Neutrophil (primary cell): Measurements from ENCODE around the gene OSBPL3.

Source experiments
- H3K27ac ChIP-seq: fragments of 200-600 bp; sonication (generic); 2 replicates; pipeline ENCODE4 v1.5.1; 2016; ENCODE audit warnings: mild to moderate bottlenecking, moderate library complexity
- H3K27me3 ChIP-seq: fragments of 200-600 bp; sonication (generic); 2 replicates; pipeline ENCODE4 v1.6.0; 2016; ENCODE audit warnings: mild to moderate bottlenecking
- H3K36me3 ChIP-seq: fragments of 200-600 bp; sonication (generic); 2 replicates; pipeline ENCODE4 v1.5.1; 2017
- H3K4me1 ChIP-seq, 2 experiments: fragments of 200-600 bp in 1 of 2; sonication (generic) in 1 of 2; 1 replicate in 1 of 2; 2 replicates in 1 of 2; pipeline versions ENCODE4 v1.5.1 to v1.6.1; 2013 to 2016; ENCODE audit warnings: low read depth in 1 of 2, low read length in 1 of 2, mild to moderate bottlenecking in 1 of 2, moderate library complexity in 1 of 2; ENCODE audit not compliant: control insufficient read depth in 1 of 2, insufficient read depth in 1 of 2
- H3K4me3 ChIP-seq, 2 experiments: fragments of 200-600 bp in 1 of 2; sonication (generic) in 1 of 2; 1 replicate in 1 of 2; 2 replicates in 1 of 2; pipeline ENCODE4 v1.5.1; 2013 to 2016; ENCODE audit warnings: low read depth in 1 of 2, low read length in 1 of 2, mild to moderate bottlenecking in 1 of 2, moderate library complexity in 1 of 2
- H3K9me3 ChIP-seq: fragments of 200-600 bp; sonication (generic); 2 replicates; pipeline ENCODE4 v1.5.1; 2016
- TF ChIP-seq, protein P1 (sequence below): fragments of 200-600 bp; sonication (generic); IDR thresholded peaks from 2 replicates; pipeline ENCODE4 v1.5.1; 2016; ENCODE audit warnings: antibody characterized with exemption

OSBPL3 gene

DNA sequence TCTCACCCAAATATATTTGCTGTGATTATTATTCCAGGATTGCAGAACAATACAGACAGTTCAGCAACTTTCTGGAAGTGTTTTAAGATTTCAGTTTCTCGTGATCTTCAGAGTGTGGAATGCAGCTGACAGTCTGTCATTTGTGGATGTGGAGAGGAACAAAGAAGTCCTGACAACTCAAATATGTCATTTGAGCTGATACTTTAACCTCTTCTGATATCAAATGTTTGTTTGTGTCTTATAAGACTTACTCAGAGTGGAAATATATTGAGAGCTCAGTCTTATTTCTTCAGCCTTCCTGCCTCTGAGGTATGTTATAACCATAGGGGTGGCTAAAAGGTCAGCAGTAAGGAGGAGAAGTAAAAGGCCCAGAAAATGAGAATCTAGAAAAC, 96.4 kb downstream of the OSBPL3 start:
- no peak overlapping the region for H3K4me3 ChIP-seq
- no peaks in the 10 kb centered on the region for H3K27me3 ChIP-seq
- TF ChIP-seq, protein P1, sequence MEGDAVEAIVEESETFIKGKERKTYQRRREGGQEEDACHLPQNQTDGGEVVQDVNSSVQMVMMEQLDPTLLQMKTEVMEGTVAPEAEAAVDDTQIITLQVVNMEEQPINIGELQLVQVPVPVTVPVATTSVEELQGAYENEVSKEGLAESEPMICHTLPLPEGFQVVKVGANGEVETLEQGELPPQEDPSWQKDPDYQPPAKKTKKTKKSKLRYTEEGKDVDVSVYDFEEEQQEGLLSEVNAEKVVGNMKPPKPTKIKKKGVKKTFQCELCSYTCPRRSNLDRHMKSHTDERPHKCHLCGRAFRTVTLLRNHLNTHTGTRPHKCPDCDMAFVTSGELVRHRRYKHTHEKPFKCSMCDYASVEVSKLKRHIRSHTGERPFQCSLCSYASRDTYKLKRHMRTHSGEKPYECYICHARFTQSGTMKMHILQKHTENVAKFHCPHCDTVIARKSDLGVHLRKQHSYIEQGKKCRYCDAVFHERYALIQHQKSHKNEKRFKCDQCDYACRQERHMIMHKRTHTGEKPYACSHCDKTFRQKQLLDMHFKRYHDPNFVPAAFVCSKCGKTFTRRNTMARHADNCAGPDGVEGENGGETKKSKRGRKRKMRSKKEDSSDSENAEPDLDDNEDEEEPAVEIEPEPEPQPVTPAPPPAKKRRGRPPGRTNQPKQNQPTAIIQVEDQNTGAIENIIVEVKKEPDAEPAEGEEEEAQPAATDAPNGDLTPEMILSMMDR, result no peak
- H3K9me3 ChIP-seq, result no peaks in the 10 kb centered on the region
- no peaks in the 10 kb centered on the region for H3K4me1 ChIP-seq
- no peaks in the 10 kb centered on the region for H3K36me3 ChIP-seq
- H3K27ac ChIP-seq, result no peak overlapping the region

DNA sequence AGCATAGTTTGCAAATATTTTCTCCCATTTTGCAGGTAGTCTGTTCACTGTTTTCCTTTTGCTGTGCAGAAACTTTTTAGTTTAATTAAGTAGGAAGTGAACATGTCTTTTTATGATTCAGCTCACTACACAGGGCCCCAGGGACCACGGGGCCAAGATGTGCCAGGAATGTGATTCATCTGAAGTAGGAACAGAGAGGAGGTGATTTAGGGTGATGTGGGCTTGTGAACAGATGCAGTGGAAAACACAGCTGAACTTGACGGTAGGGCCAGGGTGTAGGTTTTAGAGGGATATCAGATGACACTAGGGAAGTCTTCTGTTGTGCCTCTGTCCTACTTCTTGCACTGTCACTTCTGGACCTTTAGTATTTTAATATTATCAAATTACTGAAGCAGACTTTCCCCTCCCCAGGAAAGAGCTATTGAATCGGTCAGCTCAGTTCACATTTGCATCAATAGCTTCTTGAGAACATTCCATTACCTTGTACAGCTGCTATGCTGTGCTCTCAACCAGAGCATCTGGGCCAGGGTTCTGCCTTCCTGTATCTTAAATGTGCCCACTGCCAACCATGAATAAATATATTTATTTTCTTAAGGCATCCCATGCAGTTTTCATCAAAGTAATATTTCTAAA, 96.9 kb downstream of the OSBPL3 start:
- TF ChIP-seq, protein P1, result no peak
- H3K27ac ChIP-seq, result no peak overlapping the region
- H3K27me3 ChIP-seq, result no peaks in the 10 kb centered on the region
- no peaks in the 10 kb centered on the region for H3K9me3 ChIP-seq
- no peak overlapping the region for H3K4me3 ChIP-seq
- no peaks in the 10 kb centered on the region for H3K4me1 ChIP-seq
- H3K36me3 ChIP-seq, result no peaks in the 10 kb centered on the region

DNA sequence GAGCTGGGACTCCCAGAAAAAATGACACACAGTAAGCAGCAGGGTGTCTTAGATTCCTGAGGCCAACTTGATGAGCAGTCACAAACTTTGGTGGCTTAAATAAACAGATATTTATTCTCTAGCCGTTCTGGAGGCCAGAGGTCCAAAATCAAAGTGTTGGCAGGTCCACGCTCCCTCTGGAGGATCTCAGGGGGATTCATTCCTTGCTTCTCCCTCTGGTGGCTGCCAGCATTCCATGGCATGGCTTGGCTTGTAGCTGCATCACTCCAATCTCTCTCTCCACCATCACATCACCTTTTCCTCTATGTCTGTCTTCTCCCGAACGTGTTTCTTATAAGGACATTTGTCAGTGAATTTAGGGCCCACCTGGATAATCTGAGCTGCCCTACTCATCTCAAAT, 98.4 kb downstream of the OSBPL3 start:
- no peaks in the 10 kb centered on the region for H3K9me3 ChIP-seq
- H3K4me1 ChIP-seq, result no peaks in the 10 kb centered on the region
- H3K27ac ChIP-seq, result no peak overlapping the region
- no peaks in the 10 kb centered on the region for H3K27me3 ChIP-seq
- H3K4me3 ChIP-seq, result no peak overlapping the region
- H3K36me3 ChIP-seq, result no peaks in the 10 kb centered on the region
- TF ChIP-seq, protein P1, result no peak

- TF ChIP-seq, protein P1, result no peak
Observed at GRCh38 chr7:24880886-24881285, 99.1 kb downstream of the OSBPL3 start.

DNA sequence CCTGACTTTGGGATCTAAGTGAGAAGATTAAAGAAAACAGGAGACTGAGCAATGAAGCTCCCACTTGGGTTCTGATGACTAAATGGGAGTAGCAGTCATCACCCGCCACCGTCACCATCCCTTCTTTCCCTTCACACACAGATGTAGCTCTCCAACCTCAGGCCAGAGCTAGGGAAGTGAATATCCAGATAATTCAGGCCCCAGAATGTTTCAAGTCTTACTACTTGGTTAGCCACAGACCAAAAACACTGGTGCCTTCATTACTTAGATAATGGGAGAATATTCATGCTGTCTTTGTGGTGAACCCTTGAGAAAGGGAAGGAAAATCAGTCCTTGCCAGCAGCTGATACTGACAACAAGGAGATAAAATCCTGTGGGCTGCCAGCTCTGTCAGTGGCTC, 100.7 kb downstream of the OSBPL3 start:
- TF ChIP-seq, protein P1, result no peak
- H3K27ac ChIP-seq, result no peak overlapping the region
- H3K4me1 ChIP-seq, result no peaks in the 10 kb centered on the region

More at GRCh38 chr7:24880886-24881285, 99.1 kb downstream of the OSBPL3 start:
- Histone ChIP-seq H3K27ac (no peak overlapping the region), H3K36me3 (no peaks in the 10 kb centered on the region), H3K4me1 (no peaks in the 10 kb centered on the region), H3K27me3 (no peaks in the 10 kb centered on the region), H3K9me3 (no peaks in the 10 kb centered on the region), H3K4me3 (no peak overlapping the region)

More for the DNA sequence above, 100.7 kb downstream of the OSBPL3 start:
- Histone ChIP-seq H3K36me3 (no peaks in the 10 kb centered on the region), H3K27me3 (no peaks in the 10 kb centered on the region), H3K4me3 (no peak overlapping the region), H3K9me3 (no peaks in the 10 kb centered on the region)
